Activated T-helper 17 cell treated with anti-CD3 and anti-CD28 coated beads, Interleukin-2, amount 50 U/mL, for 72 hours (primary cell): Measurements from ENCODE around the gene PMM2. TPM values are rescaled to one million over a fixed set of nuclear protein-coding genes. Genes with fewer than 3 reads are reported as not detected.
A peak's percentile ranks its signal among the peaks of the same experiment; 100 is the strongest.
"Not testable (repeated sequence)": the region's sequence is repeated elsewhere in the genome, so short reads cannot be mapped to it uniquely, and the experiment has no call there.

ENCODE experiments used
- ATAC-seq: fragments of 150-1000 bp; cut with Tn5 transposase; replicated peaks from 2 replicates; pipeline ENCODE4 v1.10.0; 2021; ENCODE audit warnings: mild to moderate bottlenecking, moderate library complexity
- H3K27ac Mint-ChIP-seq: one replicate; pipeline ENCODE4 v1.8.0; 2022; ENCODE audit warnings: mixed read lengths
- H3K27me3 Mint-ChIP-seq: one replicate; pipeline ENCODE4 v1.8.0; 2022; ENCODE audit warnings: mixed read lengths
- H3K36me3 Mint-ChIP-seq: one replicate; pipeline ENCODE4 v1.8.0; 2022; ENCODE audit warnings: low read depth, mild to moderate bottlenecking, mixed read lengths
- H3K4me1 Mint-ChIP-seq: one replicate; pipeline ENCODE4 v1.8.0; 2022; ENCODE audit warnings: mixed read lengths
- H3K4me3 Mint-ChIP-seq: one replicate; pipeline ENCODE4 v1.8.0; 2022; ENCODE audit warnings: mild to moderate bottlenecking, mixed read lengths
- H3K9me3 Mint-ChIP-seq: one replicate; pipeline ENCODE4 v1.8.0; 2022; ENCODE audit warnings: mixed read lengths
- total RNA-seq, 2 donors: library from RNA; stranded (reverse); gene quantifications; one replicate each; pipeline ENCODE4 v1.2.3, GENCODE V29; 2022

The PMM2 gene
- total RNA-seq, 2 donors from 2014 or later = 33.0 to 59.1 TPM

DNA sequence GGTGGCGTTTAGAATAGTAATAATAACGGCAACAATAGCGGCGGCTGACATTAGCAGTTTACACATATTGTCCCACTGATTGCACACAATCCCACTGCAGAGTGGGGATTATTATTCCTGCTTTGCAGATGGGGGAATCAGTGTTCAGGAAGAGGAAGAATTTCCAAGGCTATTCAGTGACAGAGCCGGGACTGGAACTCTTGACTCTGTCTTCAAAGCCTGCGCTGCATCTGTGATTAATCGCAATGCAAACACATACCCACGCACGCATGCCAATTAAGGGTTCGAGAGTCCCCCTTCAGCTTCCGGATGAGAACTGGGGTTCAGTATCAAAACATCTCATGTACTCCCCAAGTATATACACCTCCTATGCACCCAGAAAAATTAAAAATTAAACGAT, 29.4 kb upstream of the PMM2 start:
- H3K27ac Mint-ChIP-seq = no peak overlapping the region
- no peaks in the 10 kb centered on the region for H3K4me1 Mint-ChIP-seq
- no peaks in the 10 kb centered on the region for H3K9me3 Mint-ChIP-seq
- ATAC-seq = no peak
- H3K4me3 Mint-ChIP-seq = no peak overlapping the region
- peaks cover 32% of the 10 kb centered on the region for H3K36me3 Mint-ChIP-seq
- H3K27me3 Mint-ChIP-seq = no peaks in the 10 kb centered on the region

DNA sequence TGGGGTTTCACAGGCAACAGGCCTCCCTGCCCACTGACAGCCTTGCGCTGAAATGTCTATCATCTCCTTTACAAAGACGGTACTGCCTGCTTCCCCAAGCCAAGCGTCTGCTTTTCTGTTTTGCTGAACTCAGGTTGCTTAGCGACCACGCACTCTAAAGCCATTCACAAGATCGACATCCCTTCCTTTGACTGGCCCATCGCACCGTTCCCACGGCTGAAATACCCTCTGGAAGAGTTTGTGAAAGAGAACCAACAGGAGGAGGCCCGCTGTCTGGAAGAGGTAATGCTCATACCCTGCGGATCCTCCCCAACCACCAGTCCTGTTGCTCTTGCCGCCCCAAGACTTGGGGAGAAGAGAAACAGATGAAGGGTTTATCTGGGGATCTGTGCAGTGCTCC, 28.9 kb upstream of the PMM2 start:
- Mint-ChIP-seq H3K4me1 (no peaks in the 10 kb centered on the region), H3K4me3 (no peak overlapping the region), H3K9me3 (no peaks in the 10 kb centered on the region), H3K36me3 (peaks cover 36% of the 10 kb centered on the region), H3K27ac (no peak overlapping the region), H3K27me3 (no peaks in the 10 kb centered on the region)
- no peak for ATAC-seq

- ATAC-seq = no peak
- H3K4me3 Mint-ChIP-seq = no peak overlapping the region
- no peak overlapping the region for H3K27ac Mint-ChIP-seq
- no peaks in the 10 kb centered on the region for H3K4me1 Mint-ChIP-seq
- H3K36me3 Mint-ChIP-seq = peaks cover 49% of the 10 kb centered on the region
- no peaks in the 10 kb centered on the region for H3K27me3 Mint-ChIP-seq
- no peaks in the 10 kb centered on the region for H3K9me3 Mint-ChIP-seq
Measured at GRCh38 chr16:8773537-8773936, 24.1 kb upstream of the PMM2 start.

DNA sequence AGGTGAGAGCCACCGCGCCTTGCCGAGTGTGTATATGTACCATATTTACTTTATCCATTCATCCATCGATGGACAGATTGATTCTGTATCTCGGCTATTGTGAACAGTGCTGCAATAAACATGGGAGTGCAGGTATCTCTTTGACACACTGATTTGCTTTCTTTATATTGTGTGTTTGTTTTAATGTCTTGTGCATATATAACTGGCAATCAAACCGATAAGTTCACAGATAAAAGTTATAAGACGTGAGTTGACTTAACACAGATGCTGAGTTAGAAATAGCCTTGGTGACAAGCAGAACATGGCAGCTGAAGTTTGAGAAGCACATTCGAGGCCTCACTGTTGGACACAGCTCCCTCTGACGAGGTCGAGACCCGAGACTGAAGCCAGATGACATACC, 23.4 kb upstream of the PMM2 start:
- Mint-ChIP-seq H3K9me3 (no peaks in the 10 kb centered on the region), H3K4me3 (no peak overlapping the region), H3K36me3 (peaks cover 44% of the 10 kb centered on the region), H3K27me3 (no peaks in the 10 kb centered on the region), H3K4me1 (no peaks in the 10 kb centered on the region), H3K27ac (no peak overlapping the region)
- no peak for ATAC-seq

DNA sequence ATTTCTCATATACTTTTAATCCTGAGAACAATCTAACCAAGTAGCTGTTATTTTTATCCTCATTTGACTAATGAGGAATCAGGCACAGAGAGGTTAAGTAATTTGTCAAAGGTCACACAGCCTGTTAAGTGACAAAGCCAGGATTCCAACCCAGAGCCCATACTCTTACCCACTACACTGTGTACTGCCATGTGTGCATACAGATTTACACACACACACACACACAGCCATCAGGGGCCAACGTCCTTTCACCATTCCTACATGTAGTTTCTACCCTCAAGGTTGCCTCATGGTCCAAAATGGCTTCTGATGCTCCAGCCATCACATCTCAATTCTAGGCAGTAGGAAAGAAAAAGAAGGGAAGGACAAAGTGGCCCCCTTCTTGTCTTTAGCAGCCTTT, 22.3 kb upstream of the PMM2 start:
- H3K4me1 Mint-ChIP-seq = no peaks in the 10 kb centered on the region
- H3K4me3 Mint-ChIP-seq = no peak overlapping the region
- ATAC-seq = no peak
- H3K27me3 Mint-ChIP-seq = no peaks in the 10 kb centered on the region
- H3K27ac Mint-ChIP-seq = no peak overlapping the region
- no peaks in the 10 kb centered on the region for H3K9me3 Mint-ChIP-seq
- peaks cover 44% of the 10 kb centered on the region for H3K36me3 Mint-ChIP-seq

- ATAC-seq = no peak
- Mint-ChIP-seq H3K36me3 (peaks cover 44% of the 10 kb centered on the region), H3K9me3 (no peaks in the 10 kb centered on the region), H3K4me1 (no peaks in the 10 kb centered on the region), H3K27me3 (no peaks in the 10 kb centered on the region), H3K4me3 (no peak overlapping the region), H3K27ac (no peak overlapping the region)
Measured at GRCh38 chr16:8776129-8776584, 21.5 kb upstream of the PMM2 start.

DNA sequence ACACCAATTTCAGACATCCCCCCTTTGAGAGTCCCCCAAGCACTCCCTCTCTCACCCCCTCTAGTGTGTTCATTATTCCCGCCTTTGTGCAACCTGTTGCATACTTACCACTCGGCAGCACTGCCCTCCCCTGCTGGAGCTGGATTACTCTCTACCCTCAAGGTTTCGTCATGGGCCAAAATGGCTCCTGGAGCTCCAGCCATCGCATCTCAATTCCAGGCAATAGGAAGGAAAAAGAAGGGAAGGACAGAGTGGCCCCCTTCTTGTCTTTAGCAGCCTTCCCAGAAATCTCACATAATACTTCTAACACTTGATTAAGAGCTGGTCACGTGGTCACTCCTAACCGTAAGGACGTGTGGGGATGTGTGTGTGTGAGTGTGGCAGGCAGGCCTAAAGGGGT, 20.4 kb upstream of the PMM2 start:
- Mint-ChIP-seq H3K9me3 (no peaks in the 10 kb centered on the region), H3K4me1 (no peaks in the 10 kb centered on the region), H3K4me3 (no peak overlapping the region)

GRCh38 chr16:8781797-8782196, 15.8 kb upstream of the PMM2 start:
- ATAC-seq = no peak
- no peaks in the 10 kb centered on the region for H3K27me3 Mint-ChIP-seq
- H3K4me1 Mint-ChIP-seq = no peaks in the 10 kb centered on the region
- H3K36me3 Mint-ChIP-seq = peaks cover 11% of the 10 kb centered on the region
- H3K27ac Mint-ChIP-seq = no peak overlapping the region
- no peaks in the 10 kb centered on the region for H3K9me3 Mint-ChIP-seq
- no peak overlapping the region for H3K4me3 Mint-ChIP-seq

More for the DNA sequence above, 20.4 kb upstream of the PMM2 start:
- no peak for ATAC-seq
- Mint-ChIP-seq H3K36me3 (peaks cover 38% of the 10 kb centered on the region), H3K27me3 (no peaks in the 10 kb centered on the region), H3K27ac (no peak overlapping the region)

DNA sequence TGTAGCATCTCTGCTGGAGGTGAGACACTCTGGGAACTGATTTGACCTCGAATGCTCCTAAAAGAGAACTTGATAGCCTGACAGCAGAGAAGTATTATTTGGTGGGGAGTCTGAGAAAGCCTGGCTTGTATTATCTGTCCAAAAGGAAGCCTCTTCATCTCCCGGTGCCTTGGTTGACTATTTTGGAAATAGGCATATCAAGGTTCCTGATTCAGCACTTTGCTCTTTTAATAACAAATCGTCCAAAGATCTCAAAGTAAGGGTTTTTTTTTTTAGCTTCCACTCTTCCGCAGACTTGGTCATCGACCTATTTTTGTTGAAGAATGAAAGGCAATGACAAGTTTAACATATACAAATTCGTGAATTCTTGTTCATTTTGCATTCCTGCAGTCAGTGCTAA, 15.0 kb upstream of the PMM2 start:
- H3K27ac Mint-ChIP-seq = no peak overlapping the region
- no peaks in the 10 kb centered on the region for H3K4me1 Mint-ChIP-seq
- peaks cover 4% of the 10 kb centered on the region for H3K36me3 Mint-ChIP-seq
- no peaks in the 10 kb centered on the region for H3K9me3 Mint-ChIP-seq
- no peaks in the 10 kb centered on the region for H3K27me3 Mint-ChIP-seq
- ATAC-seq = no peak
- no peak overlapping the region for H3K4me3 Mint-ChIP-seq

- no peak overlapping the region for H3K27ac Mint-ChIP-seq
- H3K9me3 Mint-ChIP-seq = no peaks in the 10 kb centered on the region
- H3K4me1 Mint-ChIP-seq = no peaks in the 10 kb centered on the region
- no peaks in the 10 kb centered on the region for H3K27me3 Mint-ChIP-seq
- H3K4me3 Mint-ChIP-seq = no peak overlapping the region
- peaks cover 4% of the 10 kb centered on the region for H3K36me3 Mint-ChIP-seq
- no peak for ATAC-seq
Measured at GRCh38 chr16:8785408-8785807, 12.2 kb upstream of the PMM2 start.

- not testable (repeated sequence) for H3K4me3 Mint-ChIP-seq, H3K27me3 Mint-ChIP-seq, ATAC-seq, H3K27ac Mint-ChIP-seq, H3K36me3 Mint-ChIP-seq, H3K4me1 Mint-ChIP-seq, H3K9me3 Mint-ChIP-seq
Measured at GRCh38 chr16:8786316-8786715, 11.3 kb upstream of the PMM2 start.

GRCh38 chr16:8788578-8789172, 9.0 kb upstream of the PMM2 start:
- no peak overlapping the region for H3K27ac Mint-ChIP-seq
- no peak overlapping the region for H3K4me3 Mint-ChIP-seq
- no peaks in the 10 kb centered on the region for H3K36me3 Mint-ChIP-seq
- no peaks in the 10 kb centered on the region for H3K27me3 Mint-ChIP-seq
- no peaks in the 10 kb centered on the region for H3K4me1 Mint-ChIP-seq
- H3K9me3 Mint-ChIP-seq = no peaks in the 10 kb centered on the region
- ATAC-seq = no peak

DNA sequence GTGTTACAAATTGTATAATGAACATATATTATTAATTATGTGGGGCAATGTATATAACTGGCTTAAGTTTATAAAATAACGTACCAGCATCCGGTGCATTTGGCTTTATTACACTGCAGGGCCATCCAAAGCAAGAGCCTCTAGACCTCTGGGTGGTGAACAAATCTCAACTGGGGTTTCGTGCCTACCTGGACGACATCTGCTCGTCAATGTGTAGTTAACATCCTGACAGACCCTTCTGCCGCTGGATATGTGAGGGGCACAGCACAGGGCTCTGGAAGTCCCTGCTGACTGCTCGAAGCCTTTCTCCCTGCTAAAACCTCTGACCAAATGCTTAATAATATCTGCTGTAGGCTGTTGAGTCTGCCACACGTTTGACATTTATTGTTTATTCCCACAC, 2.5 kb upstream of the PMM2 start:
- ATAC-seq = no peak
- peaks cover 23% of the 10 kb centered on the region for H3K4me1 Mint-ChIP-seq
- no peaks in the 10 kb centered on the region for H3K9me3 Mint-ChIP-seq
- peak overlapping the region; percentile 43 for H3K27ac Mint-ChIP-seq
- H3K36me3 Mint-ChIP-seq = peaks cover 33% of the 10 kb centered on the region
- peak overlapping the region; percentile 91 for H3K4me3 Mint-ChIP-seq
- no peaks in the 10 kb centered on the region for H3K27me3 Mint-ChIP-seq

DNA sequence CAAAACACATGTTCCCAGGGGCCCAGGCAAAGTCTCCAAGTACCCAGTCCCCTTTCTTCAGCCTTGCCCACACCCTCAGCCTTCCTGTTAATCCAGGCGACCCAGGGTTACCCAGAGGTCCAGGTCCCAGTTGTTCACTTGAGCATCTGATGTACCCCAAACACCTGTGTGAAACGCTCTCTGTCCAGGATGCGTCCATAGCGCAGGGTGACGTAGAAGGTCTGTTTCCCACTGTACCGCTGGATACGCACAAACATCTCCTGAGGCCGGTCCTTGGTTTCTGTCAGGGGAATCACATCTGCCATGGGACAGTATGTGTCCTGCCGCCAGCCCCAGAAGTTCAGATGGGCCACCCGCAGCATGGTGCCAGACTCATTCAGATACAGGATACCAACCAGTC, 1.8 kb upstream of the PMM2 start:
- Mint-ChIP-seq H3K36me3 (peaks cover 39% of the 10 kb centered on the region), H3K4me3 (peak overlapping the region; percentile 91), H3K9me3 (no peaks in the 10 kb centered on the region), H3K27me3 (no peaks in the 10 kb centered on the region), H3K27ac (peak overlapping the region; percentile 43), H3K4me1 (peaks cover 23% of the 10 kb centered on the region)
- no peak for ATAC-seq

DNA sequence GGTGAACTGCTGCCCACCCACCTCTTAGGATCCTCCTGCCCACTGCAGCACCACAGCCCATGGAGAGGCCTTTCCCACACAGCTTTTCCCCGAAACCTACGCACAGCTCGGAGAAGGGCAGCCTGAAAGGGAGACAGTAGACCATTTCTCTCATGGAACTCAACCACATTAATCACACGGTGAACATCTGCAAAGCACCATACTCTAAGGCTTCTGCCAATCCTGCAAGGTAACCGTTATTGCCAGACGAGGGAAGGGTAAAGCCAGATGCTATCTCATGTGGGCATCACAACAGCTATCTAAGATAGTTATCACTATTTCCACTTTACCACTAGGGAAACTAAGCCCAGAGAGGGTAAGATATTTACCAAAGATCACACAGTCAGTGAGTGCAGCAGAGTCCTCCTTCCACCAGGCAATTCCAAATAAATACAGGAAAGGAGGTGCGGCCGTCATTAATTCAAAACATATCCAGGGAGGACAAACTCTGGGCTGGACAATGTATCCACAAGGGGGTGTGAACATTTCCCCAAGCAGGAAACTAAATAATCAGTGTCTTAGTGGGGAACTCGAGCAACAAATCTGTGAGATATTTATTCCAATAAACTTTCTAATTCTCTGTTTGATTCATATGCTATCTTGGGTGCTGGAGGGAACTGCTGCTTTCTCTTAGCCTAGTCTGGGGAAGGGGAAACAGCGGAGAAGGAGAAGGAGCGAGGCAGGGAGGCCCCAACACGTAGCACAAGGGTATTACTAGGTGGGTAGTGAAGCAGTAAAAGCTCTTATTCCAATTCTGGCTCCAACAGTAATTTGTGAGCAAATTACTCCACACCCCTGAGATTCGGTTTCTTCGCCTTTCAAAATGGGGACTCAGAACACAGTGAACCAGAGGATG, 923 bp upstream of the PMM2 start:
- peak overlapping the region; percentile 92 for H3K27ac Mint-ChIP-seq
- H3K36me3 Mint-ChIP-seq = peaks cover 48% of the 10 kb centered on the region
- H3K4me1 Mint-ChIP-seq = peaks cover 23% of the 10 kb centered on the region
- peak overlapping the region; percentile 91 for H3K4me3 Mint-ChIP-seq
- no peaks in the 10 kb centered on the region for H3K27me3 Mint-ChIP-seq
- no peaks in the 10 kb centered on the region for H3K9me3 Mint-ChIP-seq
- ATAC-seq = no peak
